Activated CD4-positive, alpha-beta T cell treated with anti-CD3 and anti-CD28 coated beads, Interleukin-2, Interleukin-6, amounts not matched to agents 100 ng/mL and 50 ng/mL, durations not matched to agents 16 hours and 8 hours (primary cell): ENCODE data around the gene FLRT1.
A peak's percentile ranks its signal among the peaks of the same experiment; 100 is the strongest.

Source experiments
- DNase-seq: peaks from one replicate; pipeline ENCODE4 v3.0.0-alpha.2; 2020

The FLRT1 gene

DNA sequence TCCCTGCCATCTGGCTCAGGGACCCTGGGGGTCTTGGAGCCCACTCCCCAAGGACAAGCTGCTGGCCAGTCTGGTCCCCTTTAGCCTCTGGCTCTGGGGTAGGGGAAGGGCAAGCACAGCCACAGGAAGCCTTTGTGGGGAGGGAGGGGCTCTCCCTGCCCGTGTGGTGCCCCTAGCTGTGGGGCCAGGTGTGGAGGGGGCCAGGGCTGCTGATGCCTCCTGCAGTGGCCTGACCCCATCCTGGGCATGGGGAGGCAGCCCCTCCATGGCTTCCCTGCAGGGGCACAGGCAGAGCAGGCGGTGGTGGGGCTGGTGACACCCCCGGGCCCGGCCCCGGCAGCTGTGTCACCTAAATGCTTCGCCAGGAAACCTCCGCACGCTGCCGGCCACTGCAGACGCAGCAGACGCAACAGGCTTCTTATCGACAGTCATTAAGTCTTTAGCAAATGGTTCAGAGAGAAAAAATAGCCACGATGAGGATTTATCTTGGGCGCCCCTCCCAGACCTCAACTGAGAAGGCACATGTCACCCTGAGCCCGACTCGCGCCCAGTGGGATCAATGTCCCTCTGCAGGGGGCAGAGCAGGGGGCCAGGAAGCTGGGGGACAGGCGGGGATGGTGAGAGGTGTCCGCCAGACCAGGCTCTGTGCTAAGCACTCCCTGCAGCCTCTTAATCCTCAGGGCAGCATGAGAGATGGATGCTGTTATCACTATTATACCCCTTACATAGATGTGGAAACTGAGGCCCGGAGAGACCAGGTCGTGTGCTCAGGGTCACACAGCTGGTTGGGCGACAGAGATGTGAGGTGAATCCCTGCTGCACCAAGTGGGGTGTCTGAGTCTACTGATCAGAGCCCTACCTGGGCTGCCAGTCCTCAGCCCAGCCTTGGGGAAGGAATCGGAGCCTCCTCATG lies 33.9 kb downstream of the FLRT1 start:
- DNase-seq: no peak

DNA sequence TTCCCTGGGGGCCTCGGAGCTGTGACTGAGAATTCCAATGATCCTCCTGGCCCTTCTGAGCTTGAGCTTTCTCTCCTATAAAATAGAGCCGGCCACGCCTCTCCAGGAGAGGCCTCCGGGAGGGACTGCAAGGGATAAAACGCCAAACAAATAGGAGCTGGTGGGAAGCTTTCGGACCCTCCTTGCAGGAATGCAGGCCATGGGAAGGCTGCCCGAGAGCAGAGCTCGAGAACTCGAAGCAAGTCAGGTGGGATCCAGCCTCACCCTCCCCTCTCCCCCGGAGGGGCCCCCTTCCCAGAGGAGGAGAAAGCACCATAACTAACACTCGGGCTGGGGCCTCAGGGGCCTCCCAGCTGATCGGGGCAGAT lies 34.6 kb downstream of the FLRT1 start:
- DNase-seq: no peak

DNA sequence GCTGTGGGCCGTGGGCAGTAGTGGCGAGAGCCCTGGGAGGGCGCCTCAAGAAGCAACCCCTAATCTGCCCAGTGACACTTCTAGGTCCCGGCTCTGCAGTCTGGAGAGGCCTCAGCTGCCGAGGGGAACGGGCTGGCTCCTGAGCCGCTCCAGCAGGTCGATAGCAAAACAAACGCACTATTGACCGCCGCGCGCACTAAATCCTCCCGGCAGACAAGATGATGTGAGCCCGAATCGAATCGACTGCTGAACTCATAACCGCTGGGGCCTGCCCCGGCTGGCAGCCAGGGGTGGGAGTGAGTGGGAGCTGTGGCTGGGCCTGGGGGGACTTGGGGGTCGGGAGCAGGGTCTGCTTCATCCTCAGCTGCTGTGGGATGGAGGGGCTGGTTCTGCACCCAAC lies 36.1 kb downstream of the FLRT1 start:
- DNase-seq: no peak

DNA sequence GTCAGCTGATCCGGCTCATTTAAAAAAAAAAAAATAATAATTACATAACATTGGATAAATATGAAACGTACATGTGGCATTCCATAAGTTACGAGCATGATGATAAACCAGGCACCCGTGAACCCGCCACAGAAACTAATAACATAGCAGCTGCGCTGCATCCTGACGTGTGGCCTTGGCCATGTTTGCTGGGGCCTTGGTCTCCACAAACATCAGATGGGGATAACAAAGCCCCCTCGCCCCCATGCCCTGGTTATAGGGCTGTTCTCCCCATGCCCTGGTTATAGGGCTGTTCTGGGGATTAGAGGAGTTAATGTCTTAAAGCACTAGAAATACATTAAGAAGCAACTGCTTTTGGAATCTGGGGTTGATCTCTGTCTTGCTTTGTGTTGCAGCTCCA lies 36.7 kb downstream of the FLRT1 start:
- DNase-seq: no peak

DNA sequence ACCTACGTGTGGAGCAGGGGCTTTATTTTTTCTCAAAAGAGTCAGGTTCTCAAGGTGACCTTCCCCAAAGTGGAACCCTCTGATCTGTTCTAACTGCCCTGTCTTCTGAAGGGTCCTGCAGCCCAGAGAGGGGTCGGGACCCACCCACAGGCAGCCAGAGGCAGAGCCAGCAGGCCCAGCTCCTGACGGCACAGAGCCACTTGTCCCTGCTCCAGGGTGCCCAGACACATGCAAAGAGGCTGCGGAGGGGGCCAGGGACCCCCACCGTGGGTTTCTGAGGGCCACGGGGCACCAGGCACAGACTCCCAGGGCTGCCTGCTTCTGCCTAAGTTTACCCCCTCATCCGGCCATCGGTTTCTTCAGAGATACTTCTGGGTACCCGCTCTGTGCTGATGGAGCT lies 37.1 kb downstream of the FLRT1 start:
- no peak for DNase-seq

DNA sequence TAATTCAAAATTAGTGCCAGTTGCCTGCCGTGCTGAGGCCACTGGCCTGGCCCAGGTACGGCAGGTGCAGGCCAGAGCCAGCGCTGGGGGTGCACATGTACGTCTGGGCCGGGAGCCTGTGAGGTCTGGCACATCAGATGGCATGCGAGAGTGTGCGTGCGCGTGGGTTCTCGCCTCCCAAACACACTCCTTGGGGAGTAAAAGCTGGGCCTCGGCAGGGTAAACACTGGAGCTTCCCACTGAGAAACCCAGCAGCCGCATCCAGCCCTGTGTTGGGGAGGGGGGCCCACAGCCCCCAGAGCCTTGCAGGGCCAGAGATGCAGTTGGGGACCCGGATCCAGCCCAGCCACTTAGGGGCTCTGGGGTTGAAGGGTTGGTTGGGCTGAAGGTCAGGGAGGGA lies 37.8 kb downstream of the FLRT1 start:
- DNase-seq: no peak

DNA sequence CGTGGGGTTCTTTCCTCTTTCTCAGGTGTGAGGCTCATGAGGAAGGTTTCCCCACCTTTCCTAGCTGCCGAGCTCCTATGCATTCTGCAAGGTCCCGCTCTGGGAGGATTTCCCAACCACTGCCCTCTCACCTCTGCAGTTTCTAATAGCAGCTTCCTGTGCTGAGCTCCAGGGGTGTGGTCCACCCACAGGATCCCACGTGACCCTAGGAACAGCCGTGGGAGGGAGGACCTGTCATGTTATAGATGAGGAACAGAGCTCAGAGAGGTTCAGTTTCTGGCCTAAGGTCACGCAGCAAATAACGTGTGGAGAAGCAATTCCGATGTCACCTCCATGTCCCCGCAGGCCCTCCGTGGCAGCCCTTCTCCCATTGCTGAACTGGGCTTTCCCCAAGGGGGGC lies 38.5 kb downstream of the FLRT1 start:
- peak; percentile 31 for DNase-seq

DNA sequence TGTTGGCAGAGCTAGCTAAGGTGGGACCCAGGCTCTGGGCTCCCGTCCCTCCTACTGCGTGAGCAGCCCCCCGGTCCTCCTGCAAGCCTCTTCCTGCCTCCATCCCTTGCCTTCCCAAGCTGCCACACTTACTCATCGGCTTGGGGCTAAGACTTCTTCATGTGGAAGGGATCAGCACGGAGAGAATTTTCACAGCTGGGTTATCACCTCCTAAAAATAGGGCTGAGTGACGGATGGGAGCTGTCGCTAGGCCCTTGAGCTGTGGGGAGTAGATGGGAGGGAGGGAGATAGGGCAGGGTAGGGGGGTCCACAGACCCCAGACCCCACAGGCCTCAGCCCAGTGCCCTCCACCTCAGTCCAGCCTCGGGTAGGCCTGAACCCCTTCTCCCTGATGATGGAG lies 41.0 kb downstream of the FLRT1 start:
- DNase-seq: no peak

DNA sequence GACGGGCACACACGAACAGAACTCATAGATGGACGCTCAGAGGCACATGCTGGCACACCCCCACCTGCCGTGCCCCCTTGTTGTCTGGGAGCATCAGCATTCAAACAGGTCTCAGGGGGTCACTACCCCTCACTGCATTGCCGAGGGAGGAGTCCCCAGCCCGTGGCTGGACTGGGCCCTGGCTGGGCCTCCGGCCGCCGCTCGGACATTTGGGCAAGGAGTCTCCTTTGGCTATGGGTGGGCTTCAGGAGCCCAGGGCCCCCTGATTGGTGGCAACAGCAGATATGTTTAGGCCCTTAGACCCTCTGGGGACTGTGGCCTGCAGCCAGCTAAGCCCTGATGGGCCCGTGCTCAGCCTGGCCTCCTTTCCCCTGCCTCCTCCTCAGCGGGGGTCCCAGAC lies 41.9 kb downstream of the FLRT1 start:
- no peak for DNase-seq

DNA sequence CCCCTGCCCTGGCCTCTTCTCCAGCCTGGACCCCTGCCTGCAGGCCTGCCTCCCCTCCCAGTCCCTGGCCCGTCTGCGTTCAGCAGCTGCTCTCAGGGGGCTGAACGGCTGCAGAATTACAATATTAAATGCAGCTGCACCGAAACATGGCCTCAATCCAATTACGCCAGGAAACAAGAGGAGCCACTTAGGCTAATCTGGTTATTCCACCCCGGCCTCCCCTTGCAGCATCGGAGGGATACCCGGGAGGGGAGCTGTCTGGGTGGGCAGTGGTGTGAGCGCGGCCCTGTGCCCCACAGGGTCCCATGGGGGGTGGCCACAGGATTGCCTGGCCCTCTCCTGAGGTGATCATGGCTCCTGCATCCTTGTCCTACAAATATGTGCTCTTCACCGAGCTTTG lies 42.6 kb downstream of the FLRT1 start:
- DNase-seq: no peak

DNA sequence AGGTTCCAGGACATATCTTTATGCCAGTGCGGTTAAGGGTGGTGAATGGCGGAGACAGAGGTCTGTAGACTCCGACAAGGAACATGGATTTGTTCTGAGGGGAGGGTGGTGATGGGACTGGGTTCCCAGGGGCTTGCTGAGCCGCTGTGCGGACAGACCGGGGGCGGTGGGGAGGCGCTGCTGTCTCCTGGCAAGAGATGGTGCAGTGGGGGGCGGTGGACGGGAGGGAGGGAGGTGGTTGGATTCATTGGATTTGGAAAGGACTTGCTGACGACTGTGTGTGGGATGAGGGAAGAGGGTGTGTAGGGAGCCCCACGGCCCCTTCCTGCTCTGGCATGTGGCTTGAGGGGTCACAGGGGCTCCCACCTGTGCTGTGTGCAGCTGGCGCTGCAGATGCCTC lies 43.2 kb downstream of the FLRT1 start:
- no peak for DNase-seq

DNA sequence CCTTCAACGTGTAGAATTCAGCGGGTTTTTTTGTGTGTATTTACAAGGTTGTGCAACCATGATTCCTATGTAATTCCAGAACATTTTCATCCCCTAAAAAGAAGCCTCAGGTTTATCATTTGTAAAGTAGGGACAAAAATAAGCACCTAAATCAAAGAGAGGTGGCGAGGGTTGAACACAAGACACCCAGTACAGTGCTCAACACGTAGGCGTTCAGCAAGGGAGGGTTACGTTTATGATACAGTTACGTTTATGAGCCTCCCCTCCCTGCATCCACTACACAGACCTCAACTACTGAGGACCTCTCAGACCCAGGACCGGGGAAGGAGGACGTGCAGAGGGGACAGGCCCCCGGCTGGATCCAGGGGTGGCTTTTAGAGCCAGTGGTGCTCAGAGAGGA lies 44.7 kb downstream of the FLRT1 start:
- DNase-seq: no peak

DNA sequence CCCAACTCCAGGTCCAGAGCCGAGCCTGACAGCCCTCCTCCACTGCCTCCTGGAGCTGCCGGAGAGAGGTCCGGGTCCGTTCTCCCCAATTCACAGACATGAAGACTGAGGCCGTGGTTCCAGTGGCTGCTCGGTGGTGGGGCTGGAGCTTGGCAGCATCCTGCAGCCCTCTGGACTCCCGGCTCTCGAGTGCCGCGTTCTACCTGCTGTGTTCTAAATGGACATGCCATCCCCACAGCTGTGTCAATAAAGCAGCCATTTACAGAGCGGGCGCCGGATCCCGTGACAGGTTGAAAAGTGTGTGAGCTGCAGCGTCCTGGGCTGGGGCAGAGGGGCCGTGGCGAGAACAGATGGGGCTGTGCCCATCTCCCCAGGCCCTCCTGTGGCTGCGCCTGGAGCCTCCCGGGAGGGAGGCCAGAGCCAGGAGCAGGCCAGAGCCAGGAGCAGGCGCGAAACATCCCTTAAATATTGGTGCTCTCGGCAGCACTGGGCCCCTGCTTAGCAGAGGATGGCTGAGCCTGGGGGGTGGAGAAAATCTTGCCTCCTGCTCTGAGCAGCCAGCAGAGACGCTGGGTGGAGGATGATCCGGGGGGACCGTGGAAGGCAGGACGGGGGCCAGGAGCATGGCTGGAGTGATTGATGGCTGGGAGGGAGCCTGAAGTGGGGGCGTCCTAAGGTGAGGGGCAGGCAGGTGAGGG lies 46.2 kb downstream of the FLRT1 start:
- DNase-seq: no peak

DNA sequence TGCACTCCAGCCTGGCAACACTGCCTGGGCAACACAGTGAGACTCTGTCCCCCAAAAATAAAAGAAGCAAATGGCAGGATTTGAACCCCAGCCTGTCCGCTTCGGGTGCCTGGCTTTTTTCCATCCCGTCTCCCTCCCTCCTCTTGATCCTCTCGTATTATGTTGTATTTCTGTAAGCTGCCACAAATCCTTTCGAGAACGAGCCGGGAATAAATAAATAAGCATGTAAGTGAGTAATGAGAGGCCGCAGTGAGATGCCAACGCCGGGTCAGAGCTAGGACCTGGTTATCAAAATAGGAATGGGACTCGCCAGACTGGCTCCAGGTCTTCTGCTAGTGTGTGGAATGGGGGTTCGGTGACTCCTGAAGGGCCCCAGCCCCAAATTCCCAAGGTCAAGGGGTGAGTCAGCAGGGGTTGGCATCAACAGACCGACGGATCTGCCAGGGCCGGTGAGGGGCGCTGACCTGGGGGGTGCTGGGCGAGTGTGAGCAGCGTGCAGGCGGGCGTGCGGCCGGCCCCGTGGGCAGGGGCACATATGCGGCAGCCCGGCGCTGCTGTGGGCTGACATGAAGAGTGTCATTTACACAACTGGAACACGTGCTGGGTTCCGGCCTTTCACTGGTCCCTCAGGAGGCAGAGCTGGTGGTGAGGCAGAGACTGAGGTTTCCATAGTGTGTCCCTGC lies 47.8 kb downstream of the FLRT1 start:
- no peak for DNase-seq

DNA sequence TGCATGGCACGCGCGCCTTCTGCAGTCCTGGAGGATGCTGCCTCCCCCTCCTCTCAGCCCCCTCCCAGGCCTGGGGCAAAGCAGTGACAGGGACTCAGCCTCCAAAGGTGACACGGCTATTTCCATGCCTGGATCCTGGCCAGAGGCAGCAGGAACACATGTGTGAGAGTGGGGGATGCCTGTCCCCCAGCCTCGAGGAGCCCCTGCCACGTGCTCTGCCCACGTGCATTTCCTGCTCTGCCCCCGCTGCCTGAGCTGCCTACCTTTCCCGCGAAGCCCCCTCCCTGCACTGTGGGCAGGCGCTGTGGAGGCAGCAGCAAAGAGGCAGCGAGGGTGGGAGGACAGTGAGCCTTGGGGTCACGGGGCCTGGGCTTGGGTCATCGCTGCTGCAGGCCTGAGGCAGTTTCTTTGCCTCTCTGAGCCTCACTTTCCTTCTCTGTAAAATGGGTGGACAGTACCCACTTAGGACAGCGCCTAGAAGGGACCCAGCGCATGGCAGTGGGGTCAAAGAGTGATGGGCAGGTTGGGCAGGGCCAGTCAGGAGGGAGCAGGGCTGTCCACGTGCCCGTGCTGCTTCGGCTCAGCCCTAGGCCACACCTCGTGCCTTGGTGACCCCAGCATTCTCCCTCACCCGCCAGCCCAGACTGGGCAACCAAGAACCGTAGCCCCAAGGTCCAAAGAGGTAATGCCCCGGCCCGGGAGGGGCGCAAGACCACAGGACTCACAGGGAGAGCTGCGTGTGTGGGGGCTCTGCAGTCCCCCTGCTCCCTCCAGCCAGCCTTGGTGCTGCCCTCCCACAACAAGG lies 48.6 kb downstream of the FLRT1 start:
- DNase-seq: no peak

DNA sequence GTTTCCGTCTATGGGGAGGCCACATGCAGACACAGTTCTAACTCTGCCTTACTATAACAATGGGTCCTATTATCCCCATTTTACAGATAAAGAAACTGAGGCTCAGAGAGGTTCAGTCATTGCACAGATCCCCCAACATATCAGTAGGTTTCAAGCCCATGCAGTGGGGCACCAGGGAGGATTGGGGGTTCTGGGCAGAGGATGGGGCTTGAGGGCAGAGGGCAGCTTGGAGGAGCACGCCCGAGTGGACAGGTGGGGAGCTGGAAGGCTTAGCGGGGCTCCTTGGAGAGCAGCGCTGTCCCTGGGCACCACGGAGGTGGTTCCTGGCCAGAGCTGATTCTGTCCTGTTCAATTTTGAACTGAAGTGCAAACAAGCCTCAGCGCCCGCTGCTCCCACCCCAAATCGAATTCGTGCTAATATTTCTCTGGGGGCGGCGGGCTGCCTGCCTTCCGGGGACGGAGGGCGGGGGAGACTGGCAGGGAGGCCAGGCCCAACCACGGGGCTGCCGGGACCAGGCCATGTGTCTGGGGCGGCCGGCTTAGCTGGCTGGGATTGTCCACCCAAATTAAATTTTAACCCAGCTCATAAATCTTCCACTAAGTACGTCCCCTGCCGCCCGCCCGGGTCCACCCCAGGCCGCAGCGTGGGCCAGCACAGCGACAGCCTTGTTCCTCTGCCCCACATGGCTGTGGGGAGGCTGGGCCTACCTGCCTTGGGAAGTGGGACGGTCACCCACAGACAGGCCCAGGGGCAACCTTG lies 49.4 kb downstream of the FLRT1 start:
- DNase-seq: no peak
